Femur (tissue), 1 donor: ENCODE data around the gene AHRR.

ENCODE experiments used
- DNase-seq: peaks from one replicate; pipeline ENCODE4 v3.0.0-alpha.2; 2017

Gene AHRR

DNA sequence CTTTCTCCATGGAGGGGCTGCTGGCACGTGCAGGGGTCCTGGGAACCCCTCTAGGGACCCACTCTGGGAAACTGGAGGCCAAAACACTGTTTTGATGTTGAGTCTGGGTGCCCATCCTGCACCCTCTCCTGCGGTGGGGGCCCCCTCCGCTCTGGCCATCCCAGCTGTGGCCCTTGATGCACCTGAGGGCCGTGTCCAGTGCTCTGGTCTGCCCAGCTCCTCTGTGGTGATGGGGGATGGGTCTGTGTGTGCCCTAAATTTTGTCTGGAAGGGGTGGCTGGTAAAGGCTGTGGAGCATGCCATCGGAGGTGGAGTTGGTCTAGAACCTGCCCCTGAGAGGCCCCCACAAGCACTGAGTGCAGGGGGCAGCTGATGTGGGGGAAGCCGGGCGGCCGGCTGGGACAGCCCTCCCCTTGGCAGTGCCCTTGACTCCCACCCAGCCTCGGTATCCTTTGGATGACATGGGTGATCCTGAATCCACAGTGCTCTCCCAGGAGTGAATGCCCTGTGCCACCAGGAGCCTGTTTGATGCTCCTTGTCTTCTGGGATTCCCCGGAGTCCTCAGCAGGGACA is 26.3 kb downstream of the AHRR start:
- DNase-seq: no peak

DNA sequence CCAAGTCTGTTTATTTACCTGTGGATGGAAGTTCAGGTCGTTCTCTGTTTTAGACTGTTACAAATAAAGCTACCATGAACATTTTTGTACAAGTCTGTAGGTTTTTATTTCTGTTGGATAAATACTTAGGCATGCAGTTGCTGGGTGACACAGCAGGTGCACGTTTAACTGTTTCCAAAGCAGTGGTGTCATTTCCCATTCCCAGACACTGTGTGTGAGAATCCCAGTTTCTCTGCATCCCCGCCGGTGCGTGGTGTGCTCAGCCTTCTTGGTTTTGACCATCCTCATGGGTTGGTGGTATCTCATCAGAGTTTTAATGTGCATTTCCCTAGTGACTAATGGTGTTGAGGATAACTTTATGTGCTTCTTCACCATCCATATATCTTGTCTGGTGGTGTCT is 27.2 kb downstream of the AHRR start:
- no peak for DNase-seq

DNA sequence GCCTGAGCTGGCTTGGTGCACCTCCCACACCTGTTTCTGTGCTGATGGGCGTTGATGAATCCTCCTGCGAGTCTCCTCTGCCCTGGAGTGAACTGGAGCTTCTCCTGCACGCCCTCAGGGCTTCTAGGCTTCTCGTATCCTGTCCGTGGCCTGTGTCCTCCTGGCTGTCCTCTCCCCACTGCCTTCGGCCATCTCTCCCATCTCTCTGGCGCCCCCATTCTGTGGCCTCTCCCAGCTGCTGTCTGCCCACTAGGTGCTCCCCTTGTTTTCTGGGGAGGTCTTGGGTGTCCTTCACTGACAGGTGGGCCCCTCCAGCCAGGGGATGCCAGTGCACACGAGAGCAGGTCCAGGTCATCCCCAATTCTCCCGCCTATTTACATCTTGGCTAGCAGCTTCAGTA is 28.8 kb downstream of the AHRR start:
- no peak for DNase-seq

DNA sequence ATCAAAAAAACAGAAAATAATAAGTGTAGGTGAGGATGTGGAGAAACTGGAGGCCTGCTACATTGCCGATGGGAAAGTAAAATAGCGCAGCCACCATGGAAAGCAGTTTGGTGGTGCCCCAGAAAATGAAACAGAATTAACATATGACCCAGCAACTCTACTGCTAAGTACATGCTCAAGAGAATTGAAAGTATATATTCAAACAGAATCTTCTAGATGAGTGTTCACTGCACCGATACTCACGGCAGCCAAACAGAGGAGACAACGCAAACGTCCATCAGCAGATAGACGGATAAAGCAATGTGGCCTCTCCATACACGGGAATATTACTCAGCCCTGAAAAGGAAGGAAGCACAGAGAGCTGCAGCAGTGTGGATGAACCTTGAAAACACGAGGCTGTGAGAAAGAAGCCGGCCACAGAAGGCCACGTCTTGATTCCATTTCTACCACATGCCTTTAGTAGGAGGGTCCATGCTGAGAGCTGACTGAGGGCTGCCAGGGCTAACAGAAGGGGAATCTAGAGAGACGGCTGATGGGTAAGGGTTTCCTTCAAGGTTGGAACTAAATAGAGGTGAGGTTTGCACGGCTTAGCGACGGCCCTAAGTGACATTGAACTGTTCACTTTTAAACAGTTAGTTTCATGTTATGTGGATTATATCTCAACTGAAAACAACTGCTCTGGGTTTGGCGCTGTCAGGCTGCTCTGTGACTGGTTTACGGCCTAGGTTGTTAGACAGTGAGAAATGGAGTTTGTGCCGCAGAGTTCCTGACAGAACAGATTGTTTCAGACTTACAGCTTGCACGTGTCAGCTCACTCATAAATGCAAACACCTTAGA is 29.8 kb downstream of the AHRR start:
- no peak for DNase-seq

DNA sequence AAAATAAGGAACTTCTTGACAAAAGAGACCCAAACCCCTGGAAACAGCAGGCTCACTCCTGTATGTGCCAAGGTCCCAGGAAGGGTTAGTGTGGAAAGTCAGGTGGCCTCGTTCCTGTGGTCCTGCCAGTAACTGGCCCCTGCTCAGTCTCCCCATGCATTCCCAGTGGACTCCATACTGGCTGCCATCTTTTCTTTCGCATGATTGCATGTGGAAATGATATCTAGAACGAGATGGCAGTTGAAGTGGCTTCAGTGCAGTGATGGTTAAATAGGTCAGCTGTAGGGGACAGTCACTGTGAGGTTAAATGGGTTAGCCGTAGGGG is 30.4 kb downstream of the AHRR start:
- no peak for DNase-seq

DNA sequence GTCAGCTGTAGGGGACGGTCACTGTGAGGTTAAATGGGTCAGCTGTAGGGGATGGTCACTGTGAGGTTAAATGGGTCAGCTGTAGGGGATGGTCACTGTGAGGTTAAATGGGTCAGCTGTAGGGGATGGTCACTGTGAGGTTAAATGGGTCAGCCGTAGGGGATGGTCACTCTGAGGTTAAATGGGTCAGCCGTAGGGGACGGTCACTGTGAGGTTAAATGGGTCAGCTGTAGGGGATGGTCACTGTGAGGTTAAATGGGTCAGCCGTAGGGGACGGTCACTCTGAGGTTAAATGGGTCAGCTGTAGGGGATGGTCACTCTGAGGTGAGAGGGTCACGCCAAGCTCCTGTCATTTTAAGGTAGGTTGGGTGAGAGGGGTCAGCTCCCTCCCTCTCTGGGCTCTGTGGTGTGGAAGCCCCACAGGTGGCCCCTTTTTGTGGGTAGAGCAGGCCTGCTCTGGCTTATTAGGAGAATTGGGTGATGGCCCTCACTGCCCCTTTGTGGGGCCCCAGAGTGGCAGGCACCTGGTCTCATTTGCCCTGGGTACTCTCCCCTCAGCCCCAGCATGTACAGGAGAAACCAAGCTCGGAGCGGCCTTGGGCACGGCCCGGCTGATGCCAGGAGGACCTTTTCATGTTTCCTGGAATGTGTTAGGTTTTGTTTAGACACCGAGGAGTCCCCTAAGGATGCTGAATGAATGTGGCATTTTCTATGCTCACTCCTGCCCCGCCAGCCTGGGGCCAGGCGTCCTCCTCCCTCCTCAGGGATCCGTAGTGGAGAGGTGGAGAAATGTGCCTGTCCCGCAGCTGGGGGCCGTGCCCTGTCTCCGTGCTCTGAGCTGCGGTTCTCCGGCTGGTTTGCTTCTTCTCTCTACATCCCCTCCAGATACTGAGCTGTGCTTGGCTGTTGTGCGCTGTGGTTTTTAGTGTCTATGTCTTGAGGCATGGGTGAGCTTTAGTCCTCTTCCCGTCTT is 31.4 kb downstream of the AHRR start:
- no peak for DNase-seq

DNA sequence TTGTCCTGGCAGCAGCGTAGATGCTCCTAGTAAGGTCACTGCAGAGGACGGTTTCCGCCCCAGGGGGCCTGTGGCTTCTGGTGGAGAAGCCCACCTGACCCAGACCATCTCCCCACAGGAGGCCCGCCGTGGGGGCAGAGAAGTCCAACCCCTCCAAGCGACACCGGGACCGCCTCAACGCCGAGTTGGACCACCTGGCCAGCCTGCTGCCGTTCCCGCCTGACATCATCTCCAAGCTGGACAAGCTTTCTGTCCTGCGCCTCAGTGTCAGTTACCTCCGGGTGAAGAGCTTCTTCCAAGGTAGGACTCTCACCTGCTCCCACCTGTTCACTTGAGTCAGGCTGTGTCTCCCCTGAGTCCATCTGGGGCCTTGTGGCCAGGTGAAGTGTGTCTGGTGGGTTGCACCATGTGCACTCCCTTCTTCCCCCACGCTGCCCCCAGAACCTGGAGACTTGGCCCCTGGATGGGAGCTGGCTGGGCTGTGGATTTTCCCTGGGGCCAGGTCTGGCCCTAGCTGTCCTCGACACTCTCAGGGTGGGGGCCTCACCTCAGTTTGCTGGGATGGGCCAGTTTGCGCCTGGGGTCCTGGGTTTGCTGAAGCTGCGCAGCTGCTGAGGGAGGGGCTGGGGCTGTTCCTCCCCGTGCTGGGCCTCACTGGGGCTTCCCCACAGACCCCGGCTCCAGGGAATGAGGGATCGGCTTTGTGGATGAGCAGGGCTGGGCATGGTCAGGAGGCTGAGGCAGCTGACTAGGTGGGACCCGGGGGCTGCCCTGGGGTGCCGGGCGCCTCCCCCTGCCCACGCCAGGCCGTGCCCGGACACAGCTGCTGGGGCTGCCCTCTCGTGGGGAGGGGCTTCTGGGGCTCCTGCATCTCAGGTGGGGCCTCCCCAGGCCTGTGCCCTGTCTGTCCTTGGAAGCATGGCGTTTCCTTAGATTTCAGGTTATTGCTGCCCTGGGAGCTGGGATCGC is 32.4 kb downstream of the AHRR start:
- no peak for DNase-seq

DNA sequence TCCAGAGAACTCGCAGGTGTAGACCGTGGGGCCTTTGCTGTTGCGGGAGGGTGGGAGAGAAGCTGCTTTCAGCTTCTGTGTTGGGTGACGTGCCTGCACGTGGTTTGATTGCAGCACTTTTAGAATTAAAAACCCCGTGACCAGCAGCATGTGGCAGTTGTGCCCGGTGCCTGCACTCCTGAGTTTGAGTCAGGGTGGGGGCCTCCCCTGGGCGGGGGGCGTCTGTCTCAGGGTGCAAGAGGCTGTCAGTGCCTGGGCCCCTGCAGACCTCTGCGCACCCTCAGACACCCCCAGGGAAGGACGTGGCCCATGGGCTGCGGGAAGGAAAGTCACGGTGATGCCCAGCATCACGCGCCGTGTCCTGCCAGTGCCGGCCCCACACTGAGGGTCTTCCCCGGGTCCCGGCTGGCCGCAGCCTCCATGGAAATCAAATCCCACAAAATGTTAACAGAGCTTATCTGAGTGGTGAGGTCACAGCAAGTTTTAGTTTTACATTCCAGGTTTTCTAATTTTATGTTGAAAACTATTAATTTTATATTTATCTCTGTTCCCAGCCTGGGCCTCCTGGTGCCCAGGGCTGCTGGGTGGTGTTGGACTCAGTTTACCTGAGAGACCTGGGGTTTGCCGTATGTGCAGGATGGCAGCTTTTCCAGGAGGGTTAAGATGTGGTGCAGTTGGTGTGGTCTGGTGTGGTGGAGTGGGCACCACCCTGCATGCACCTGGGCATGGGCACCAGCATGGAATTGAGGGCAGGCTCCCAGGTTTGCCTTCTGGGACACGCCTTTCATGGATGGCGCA is 33.3 kb downstream of the AHRR start:
- DNase-seq: no peak

DNA sequence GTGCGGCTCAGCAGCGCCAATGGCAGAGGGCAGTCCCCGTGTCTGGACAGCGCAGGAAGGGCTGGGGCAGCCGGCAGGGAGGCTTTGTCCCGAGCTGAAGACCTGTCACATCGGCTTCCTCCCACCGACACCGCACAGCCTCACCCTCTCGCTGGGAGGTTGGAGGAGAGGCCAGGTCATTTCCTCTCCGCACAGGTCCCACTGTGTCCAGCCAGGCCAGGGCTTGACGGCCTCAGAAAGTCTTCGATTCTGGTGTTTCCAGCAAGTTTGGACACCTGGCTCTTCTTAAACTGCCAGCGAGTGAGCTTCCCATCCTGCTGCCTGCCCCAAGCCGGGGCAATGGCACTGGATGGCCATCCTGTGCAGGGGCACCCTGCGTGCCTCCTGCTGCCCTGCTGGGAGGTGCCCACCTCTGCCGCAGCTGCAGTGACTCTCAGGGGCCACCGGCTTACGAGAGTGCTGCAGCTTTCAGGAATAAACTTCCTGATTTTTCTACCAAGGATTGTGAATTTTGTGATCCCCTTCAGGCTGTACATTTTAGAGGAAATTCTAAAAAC is 33.9 kb downstream of the AHRR start:
- no peak for DNase-seq

DNA sequence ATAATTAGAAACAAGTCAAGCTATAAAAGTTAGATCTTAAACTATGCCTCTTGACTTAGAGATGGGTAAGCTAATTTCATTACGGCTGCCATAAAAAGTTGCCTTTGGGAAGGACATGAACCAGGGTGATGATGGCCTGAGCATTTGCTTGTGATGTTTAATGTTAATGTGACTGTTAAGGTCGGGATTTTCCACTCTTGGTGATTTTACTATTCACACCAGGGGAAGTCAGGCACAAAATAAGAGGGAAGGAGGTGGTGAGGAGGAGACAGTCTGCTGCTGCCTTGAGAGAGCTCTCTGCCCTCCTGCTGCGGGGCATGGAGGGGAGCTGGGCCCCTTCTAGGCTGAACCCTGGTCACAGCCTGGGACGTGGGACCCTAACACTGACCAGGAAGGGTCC is 34.4 kb downstream of the AHRR start:
- no peak for DNase-seq

DNA sequence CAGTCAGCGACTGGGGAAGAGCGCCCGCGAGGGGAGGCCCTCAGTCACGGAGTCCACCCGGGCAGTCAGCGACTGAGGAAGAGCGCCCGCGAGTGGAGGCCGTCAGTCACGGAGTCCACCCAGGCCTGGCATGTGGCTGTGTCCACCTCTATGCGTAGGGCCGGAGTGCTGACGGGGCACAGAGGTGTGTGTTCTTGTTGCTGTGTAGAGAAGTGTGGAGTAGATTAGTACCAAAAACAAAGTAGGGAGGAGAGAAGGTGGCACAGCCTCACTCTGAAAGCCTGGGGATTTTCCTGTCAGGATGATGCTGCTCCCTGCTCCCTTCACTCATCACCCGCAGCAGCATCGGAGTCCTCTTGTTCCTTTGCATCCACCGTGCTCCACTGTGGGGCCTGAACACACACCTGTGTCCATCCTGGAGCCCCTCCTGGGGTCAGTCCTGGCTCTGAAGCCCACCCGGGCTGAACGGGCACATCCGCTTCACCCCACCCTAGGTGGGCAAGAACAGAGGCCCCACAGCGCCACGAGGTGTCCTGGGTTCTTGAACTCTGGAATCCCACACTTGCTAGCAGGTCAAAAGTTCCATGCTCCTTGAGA is 37.9 kb downstream of the AHRR start:
- no peak for DNase-seq

DNA sequence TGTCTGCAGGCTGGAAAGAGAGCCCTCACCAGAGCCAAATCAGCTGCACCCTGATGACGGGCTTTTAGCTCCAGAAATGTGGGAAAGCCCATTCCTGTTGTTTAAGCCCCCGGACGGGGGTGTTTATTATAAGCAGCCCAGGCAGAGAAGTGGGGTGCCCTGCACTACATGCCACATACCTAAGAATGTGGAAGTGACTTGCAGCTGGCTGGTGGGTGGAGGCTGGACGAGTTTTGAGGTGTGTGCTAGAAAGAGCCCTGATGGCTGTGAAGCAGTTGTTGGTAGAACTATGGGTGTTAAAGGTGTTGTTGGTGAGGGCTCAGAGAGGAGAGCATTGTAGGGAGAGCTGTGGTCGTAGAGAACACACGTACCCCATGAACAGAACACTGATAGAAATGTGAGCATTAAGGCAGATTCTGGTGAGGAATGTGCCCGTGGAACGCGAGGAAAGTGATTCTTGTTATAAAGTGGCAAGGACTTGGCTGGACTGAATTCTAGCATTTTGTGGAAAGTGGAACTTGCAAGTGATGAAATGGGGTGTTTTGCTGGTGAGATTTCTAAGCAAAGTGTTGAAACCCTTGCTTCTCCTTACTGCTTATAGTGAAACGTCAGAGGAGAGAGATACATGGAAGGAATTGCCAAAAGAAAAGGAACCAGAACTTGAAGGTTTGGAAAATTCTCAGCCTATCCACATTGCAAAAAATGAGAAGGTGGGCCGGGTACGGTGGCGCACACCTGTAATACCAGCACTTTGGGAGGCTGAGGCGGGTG is 38.9 kb downstream of the AHRR start:
- DNase-seq: no peak

DNA sequence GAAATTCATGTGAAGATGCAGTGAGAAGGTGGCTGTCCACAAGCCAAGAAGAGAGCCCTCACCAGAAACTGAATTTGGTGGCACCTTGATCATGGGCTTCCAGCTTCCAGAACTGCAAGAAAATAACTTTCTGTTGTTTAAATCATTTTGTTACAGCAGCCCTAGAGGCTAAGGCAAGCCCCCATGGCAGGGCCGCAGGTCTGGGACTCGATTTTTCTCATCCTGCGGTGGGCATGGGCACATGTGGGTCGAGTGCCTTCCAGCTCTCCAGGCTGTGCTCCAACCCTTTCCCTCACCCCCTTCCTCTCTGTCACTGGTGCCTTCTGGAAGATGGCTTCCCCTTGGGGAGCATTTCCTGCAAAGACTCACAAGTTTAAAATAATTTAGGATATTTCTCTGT is 40.7 kb downstream of the AHRR start:
- no peak for DNase-seq

DNA sequence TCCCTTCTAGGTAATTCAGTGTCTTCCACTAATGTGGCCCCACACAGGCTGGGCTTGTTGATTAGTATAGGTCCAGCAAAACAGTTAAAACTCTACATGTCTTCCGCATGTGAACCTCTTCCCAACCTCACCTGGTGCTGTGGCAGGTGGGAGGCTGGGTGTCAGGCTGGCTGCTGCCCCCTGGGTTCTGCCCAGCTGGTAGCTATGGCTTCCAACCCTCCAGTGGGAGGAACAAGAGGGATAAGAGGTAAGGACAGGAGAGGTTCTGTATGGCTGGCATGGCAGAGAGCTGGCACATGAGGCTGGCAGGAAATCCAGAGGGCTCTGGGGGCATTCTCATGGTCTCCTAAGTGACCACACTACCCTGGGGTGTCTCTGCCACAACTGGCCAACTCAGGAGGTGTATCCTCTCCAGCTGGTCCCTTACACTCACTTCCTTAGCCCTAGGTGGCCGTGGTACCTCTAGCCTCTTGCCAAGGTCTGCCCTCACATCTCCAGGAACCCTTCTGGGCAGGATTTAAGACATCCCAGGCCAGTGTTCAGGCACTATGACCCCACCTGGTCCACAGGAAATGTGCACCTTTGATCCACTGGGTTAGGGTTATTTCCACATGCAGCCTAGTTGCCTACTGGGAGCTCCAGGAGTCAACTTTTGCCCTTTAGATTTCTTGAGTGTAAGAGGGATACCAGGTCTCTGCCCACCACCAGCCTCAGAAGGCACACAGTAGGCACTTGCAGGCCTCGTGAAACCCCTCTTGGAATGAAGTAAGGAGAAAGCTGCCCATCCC is 41.7 kb downstream of the AHRR start:
- no peak for DNase-seq

DNA sequence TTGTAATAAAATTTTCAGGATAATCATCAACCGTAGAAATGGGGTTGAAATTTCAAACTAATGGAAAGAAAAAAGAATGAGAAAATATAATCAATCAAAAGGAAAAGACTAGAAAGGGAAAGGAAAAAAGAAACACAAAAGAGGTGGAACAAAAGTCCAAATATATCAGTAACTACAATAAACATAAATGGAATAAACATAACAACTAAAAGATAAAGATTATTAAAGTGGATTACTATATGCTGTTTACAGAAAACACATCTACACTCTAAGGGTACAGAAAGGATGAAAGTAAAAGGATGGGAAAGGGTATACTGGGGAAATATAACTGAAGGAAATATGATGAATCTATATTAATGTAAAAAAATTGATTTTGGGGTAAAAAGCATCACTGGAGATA is 43.0 kb downstream of the AHRR start:
- DNase-seq: no peak

DNA sequence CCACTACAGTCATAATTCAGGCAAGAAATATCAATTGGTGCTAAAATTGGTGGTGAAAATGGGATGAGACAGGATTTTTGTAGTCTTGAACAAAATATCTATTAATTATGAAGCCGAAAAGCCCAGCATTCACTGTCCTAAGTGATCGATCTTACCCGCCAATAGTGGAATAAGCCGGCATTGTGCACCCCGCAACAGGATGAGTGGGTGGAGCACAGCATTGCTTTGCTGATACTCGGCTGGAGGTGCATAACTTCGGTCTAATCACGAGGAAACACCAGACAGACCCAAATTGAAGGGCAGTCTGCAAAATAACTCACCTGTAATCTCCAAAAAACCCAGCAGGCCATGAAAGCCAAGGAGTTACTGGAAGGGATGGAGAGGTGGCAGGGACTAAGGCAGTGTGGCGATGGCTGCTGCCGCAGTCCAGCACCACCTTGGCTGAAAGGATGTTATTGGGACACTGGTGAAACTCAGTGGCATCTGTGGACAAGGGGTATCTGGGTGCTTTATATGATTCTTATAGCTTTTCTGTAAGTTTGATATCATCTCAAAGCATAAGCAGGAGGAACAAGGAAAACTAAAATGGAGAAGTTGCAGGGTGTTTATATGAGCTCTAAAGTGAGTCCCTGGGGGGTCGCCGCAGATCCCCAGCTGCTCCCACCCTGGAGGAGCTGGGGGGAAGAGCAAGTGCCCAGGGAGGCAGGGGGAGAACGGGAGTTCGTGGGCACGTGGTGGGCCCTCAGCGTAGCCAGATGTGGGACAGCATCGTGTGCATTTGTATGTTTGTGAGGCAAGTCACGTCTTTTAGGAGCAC is 45.2 kb downstream of the AHRR start:
- DNase-seq: no peak

DNA sequence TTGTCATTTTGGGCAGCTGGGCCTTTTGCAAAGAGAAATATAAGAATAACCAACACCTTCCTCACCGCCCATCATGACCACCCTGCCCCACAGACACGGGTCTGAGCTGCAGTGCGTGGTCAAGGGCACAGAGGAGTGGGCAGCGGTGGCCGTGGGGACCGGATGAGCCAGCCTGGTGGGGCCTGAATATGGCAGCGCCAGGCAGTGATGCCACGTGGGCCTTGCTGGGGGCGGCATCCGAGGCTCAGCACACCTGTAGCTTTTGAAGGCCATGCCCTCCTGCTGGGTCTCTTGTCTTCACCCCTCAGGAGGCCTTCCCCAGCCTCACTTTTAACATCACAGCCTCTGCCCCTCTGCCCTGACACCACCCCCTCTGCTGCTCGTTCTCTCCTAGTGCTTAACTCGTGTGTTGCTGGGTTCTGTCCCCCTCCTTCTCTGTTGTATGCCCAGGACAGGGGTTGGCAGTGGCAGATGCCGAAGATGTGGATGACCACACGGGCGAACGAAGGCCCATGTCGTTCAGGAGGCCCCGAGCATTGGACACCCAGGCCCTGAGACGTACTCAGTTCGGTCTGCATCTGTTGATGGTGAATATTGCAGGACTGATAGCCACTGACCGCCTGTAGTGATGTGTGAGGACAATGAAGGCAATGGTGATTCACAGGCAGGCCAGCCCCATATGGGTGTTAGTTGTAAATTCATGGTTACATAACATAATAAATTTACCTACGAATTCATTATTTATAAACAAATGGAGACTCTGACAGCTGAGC is 46.0 kb downstream of the AHRR start:
- peak; percentile 10 for DNase-seq
